ENCODE measurements around the gene PNPLA6.

Gene PNPLA6

DNA sequence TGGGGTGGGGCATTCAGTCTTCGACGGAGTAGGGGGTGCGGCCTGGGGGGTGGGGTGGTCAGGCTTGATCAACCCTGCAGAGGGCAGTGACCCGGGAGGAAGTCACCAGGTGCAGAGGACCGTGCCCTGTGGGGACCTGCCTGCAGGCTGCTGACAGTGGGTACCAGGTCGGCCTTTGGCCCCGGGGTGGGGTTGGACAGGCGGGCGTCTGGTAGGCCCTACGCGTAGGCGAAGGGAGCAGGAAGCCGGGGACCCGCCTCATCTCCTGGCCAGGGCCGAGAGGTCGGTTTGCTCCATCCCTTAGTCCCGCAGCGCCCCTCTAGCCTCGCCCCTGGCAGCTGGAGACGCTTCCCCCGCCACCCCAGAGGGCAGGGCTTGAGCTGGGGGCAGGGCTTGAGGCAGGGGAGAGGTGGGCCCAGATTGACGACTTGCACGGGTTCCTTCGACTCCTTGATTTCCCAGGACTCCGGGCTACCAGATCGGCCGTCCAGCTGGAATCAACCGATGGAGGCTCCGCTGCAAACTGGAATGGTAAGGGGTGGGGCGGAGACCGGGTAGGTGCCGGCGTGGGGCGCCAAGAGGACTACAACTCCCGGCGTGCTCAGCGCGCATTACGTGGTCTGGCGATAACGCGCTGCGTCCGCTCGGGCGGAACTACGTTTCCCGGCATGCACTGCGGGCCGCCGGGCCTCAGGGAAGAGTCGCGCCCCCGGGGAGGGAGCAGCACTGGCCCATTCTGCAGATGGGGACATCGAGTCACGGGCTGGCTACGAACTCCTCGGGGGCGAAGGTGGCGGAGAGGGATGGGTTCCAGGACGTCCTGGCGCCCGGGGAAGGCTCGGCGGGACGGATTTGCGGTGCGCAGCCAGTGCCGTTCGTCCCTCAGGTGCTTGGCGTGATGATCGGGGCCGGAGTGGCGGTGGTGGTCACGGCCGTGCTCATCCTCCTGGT is at the start of gene PNPLA6:
PNPLA6 (plus strand) TSS at position 671 of the 951 bp plus-strand sequence; CDS start at position 743, 72 bp downstream.
- peak; percentile 91 for DNase-seq

DNA sequence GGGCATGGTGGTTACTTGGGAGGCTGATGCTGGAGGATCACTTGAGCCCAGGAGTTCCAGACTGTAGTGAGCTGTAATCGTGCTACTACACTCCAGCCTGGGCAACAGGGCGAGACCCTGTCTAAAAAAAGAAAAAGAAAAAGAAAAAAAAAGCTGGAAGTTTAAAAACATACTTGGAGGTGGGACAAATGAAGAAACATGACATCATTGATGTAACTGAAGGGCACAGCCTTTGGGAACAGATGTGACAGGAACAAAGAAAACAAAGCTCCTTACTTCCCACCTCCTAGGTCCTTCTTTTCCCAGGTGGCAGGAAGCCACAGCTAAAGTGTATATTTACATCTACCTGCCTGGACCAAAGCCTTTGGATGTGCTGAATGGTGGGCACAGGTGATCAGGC is 48.6 kb upstream of the PNPLA6 start:
- DNase-seq: no peak

DNA sequence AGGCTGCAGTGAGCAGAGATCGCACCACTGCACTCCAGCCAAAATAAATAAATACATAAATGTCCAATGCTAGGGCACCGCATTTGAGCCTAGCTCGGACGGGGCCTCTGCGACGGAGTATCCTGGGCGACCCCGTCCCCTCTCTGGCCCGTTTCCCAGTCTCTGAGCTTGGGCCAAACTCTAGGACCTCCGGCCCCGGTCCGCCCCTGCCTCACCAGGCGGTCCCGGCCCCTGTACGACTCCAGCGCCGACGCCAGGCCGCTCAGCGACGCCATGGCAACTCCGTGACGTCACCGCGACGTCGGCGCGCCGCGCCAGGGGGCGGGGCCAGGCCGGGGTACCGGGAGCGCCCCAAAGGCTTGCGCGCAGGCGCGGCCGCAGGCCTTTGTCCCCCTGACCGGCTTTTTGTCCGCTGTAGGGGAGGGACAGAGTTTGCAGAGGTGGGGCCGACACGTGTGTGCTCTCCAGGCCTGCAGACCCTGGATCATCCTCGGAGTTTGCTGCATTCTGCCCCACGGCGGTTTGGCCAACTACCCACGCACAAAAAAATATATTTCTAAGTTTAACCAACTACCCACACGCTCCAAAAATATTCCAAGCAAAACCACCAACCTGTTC is 46.7 kb upstream of the PNPLA6 start, which contains the start of gene PEX11G:
PEX11G (minus strand) TSS at position 300 of the 618 bp plus-strand sequence; CDS start at position 275, 25 bp downstream.
- DNase-seq: no peak

DNA sequence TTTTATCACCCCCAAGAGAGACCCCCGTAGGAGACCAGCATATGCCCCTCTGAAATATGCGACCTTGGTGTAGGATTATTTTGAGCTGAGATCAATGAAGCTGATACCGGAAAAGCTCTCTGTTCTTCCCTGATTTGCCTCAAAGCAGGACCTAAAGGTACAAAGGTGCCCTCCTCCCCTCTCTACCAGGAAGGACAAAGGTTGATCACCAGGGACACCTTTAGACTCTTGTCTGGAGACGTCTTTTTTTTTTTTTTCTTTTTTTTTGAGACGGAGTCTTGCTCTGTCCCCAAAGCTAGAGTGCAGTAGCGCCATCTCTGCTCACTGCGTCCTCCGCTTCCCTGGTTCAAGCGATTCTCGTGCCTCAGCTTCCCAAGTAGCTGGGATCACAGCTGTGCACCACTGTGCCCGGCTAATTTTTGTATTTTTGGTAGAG is 45.9 kb upstream of the PNPLA6 start:
- no peak for DNase-seq

DNA sequence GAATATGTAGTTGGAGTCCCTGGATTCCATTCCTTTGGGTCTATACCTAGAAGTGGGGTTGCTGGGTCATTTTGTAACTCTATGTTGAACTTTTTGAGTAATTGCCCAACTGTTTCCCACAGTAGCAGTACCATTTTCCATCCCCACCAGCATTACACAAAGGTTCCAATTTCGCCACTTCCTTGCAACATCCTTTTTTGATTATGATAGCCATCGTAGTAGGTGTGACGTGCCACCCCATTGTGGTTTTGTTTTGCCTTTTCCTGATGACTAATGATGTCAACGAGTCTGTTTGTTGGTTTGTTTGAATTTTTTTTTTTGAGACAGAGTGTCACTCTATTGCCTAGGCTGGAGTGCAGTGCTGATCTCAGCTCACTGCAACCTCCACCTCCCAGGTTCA is 43.4 kb upstream of the PNPLA6 start:
- peak; percentile 74 for DNase-seq

DNA sequence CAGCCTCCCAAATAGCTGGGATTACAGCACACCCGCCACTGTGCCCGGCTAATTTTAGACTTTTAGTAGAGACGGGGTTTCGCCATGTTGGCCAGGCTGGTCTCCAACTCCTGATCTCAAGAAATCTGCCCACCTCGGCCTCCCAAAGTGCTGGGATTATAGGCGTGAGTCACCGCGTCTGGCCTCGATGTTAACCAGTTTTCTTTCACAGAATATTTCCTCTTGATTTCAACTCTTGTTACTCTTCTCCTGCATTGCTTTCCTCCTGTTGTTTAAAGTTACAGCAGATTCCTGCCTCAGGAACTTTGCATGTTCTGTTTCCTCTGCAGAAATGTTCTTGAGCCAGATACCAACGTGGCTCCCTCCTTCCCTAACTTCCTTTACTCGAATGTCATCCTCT is 43.0 kb upstream of the PNPLA6 start:
- no peak for DNase-seq

DNA sequence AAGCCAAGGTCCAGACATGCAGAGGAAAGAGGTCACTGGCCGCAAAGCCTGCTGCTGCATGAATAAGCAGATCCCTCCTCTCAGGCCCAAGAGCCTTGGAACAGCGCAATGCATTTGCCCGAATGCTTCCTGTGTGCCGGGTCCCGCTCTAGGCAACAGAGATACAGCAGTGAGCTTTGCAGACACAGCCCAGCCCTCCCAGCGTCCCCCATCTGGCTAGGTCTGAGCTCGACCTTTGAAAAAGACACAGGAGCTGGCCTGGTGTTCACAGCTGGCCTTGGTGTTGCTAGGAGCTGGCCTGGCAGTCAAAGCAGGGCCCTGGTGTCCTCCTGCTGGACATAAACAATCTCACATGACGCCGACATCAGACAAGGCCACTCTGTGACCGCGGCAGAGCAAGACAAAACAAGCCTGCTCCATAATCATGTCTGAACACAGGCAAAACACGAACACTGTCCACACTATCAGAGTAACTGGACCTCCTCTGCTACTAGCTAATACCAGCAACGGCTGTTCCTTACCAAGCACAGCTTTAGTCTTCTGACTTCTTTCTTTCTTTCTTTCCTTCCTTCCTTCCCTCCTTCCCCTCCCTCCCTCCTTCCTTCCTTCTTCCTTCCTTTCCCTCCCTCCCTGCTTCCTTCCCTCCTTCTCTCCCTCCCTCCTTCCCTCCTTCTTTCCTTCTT is 41.0 kb upstream of the PNPLA6 start:
- no peak for DNase-seq

DNA sequence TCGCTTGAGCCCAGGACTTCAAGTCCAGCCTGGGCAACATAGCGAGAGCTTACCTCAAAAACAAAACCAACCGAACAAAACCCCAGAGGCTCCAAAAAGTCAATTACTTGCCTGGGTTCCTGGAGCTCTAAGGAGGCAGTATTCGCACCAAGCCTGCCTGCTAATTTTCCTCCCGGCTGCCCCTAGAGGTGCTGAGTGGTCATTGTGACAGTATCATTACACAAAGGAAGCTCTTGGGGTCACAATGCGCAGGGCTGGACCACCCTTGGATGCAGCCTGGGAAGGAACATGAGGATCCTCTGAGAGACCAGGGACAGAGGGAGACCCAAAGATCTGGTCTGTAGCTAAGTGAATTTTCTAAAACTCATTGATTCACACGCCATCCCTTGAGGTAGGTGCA is 38.2 kb upstream of the PNPLA6 start:
- no peak for DNase-seq

DNA sequence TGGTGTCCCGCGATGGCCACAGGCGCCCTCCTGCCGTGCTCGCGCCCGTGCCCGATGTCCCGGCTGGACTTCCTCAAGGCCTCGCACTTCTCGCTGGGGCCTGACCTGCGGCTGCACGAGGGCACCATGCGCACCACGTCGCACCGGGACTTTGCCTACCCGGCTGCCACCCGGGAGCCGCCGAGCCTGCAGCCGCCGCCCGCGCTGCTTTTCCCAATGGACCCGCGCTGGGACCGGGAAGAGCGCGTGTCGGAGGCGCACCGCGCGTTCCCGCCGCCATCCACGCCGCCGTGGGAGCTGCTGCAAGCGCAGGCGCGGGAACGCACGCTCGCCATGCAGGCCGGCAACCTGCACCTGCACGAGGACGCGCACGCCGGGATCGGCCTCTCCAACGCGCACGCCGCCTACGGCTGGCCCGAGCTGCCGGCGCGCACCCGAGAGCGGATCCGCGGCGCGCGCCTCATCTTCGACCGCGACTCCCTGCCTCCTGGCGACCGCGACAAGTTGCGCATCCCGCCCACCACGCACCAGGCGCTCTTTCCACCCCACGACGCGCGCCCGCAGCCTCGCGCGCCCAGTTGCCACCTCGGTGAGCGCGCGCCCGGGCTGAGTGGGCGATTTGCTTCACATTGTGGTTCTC is 34.6 kb upstream of the PNPLA6 start:
- DNase-seq: no peak

DNA sequence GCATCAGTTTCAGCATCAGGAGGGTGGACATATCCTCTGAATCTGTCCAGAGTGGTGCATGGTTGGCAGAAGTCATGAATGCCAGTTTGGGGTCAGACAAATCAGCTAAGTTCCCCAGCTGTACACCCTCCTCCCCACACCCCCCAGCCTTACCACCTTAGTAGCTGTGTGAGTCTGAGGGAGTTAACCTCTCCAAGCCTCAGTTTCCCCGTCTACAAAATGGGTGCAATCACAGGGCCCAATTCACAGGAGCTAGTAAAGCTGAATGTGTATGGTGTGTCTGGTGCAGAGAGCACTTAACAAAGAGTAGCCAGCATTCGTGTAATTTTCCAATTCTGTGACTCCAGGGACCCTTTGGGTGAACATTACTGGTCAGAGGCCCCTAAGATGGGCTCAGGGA is 33.0 kb upstream of the PNPLA6 start:
- DNase-seq: no peak

DNA sequence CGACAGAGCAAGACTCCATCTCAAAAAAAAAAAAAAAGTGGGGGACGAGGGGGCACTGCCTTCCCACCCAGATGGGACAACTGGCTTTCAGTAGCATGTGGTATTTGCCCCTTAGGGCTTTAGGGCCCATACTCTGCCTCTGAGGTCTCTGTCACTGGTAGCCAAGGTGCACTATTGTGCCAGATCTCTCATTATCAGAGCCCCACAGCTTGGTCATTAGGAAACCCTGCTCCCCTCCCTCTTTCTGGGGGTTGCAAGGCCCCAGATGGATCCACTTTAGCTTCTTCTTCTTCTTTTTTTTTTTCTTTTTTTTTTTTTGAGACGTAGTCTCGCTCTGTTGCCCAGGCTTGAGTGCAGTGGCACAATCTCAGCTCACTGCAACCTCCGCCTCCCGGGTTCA is 30.8 kb upstream of the PNPLA6 start:
- no peak for DNase-seq

DNA sequence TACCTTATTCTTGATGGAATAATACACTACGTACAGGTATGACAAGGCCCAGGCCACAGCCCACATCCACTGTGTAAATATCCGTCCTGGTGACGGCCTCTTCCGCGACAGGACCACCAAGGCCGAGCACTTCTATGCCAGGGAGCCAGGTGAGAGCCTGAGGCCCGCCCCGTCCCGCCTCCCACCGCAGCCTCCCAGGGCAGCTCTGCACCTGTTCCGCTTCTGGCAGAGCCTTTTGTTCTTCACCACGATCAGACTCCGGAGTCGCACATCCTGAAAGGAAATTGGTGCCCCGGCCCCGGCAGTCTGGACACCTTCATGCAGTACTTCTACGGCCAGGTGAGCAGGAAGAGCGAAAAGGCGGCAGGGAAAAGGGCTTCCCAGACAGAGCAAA is 30.2 kb upstream of the PNPLA6 start:
- DNase-seq: no peak

DNA sequence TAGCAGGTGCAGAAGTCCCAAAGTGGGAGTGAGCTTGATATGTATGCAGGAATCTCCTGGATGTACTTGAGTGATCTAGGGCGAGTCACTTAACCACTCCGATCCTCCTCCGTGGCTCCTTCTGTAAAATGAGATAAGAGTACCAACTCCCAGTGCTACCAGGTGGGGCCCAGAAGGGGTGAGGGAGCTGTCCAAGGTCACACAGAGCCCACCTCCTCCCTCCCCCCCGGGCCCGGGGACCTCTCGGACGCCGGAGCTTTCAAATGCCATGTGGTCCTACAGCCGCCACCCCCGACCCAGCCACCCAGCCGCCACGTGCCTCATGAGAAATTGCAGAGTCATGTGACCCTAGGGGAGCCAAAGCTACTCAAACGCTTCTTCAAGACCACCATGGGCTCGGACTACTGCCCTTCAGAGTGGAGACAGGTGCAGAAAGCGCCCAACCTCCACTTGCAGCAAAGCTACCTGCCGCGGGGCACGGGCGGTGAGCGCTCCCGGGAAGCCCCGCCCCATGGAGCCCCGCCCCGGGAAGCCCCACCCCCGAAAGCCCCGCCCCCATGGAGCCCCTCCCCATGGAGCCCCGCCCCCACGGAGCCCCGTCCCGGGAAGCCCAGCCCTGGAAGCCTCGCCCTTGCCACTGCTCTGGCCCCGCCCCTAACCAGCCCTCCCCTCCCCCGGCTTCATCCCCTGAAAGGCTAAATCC is 29.7 kb upstream of the PNPLA6 start:
- DNase-seq: no peak

DNA sequence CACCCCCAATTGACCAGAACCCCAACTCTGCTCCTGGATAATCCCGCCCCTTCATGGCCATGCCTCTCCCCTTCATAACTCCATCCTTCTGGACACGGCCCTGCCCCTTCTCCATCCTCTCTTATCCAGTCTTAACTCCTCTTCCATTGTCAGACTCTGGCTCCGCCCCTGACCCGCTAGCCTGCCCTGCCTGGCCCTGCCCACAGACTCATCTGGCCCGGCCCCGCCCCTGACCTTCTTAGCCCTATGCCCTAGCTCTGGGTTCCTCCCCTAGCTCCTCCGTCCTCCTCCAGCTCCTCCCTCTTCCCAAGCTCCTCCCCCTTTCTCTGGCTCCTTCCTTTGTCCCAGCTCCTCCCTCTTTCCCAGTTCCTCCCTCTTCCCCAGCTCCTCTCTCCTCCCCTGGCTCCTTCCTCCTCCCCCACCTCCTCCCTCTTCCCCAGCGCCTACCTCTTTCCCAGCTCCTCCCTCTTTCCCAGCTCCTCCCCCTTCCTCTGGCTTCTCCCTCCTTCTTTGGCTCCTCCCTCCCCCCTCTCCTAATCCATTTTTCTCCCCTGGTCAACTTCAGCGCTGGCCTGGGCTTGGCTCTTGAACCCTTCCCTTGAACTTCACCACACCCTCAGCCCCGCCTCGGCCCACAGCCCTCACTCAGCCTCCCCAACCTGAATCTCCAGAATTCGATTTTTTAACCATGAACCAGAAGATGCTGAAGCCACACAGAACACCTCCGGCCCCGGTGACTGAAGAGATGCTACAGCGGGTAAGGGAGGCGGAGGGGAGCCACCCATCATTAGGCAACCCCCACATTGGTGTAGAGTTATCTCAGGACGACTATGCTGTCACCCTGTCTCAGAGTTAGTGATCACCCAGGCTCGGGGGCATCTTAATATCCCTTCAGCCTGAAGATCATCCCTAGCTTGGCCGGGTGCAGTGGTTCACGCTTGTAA is 28.9 kb upstream of the PNPLA6 start:
- DNase-seq: no peak

DNA sequence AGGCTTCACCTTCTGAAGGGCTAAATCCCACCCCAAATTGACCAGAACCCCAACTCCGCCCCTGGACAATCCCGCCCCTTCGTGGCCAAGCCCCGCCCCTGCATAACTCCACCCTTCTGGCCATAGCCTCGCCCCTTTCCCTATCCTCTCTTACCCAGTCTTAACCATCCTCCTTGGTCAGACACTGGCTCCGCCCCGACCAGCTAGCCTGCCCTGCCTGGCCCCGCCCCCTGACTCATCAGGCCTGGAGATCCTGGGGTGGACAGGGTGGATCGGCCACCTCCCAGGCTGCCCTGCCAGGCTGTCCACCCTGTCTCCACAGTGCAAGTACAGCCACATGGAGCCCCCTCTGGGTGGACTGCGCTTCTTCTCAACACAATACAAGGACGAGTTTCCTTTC is 27.6 kb upstream of the PNPLA6 start:
- DNase-seq: no peak

DNA sequence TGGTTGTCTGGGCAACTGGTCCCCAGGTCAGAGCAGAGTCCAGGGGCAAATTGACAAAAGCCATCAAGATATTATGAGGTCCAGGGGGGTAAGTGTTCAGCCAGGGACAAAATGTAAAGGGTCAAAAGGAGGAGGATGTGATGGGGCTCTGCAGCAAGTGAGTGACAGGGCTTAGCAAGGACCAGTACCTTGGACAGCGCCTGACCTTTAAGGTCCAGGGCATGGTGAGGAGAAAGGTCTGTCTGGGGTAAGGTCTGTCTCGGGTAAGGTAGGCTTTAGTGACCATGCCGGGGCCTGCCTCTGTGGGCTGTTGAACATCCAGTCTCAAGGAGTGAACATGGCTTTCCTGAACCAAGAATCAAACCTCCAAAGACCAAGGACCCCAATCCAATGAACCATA is 25.9 kb upstream of the PNPLA6 start:
- no peak for DNase-seq

DNA sequence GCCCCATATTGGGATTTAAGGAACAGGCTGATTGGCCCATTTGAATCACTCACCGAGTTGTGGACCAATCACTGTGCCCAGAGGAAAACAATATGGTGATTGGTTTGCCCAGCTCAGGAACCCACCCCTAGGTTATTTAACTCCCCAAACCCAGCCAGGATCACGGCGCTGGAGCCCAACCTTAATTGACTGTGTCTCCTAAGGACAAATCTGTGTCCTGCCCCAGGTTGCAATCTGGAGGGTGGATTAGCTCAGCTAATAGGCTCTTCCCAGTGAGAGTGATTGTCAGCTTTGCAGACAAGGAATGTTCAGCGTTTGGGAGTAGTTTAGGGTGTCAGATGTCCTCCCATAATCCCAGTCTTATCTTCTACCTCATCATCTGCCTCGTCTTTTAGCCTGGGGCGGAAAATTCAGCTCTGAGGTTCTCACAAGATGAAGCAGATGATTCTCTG is 23.1 kb upstream of the PNPLA6 start:
- DNase-seq: no peak

DNA sequence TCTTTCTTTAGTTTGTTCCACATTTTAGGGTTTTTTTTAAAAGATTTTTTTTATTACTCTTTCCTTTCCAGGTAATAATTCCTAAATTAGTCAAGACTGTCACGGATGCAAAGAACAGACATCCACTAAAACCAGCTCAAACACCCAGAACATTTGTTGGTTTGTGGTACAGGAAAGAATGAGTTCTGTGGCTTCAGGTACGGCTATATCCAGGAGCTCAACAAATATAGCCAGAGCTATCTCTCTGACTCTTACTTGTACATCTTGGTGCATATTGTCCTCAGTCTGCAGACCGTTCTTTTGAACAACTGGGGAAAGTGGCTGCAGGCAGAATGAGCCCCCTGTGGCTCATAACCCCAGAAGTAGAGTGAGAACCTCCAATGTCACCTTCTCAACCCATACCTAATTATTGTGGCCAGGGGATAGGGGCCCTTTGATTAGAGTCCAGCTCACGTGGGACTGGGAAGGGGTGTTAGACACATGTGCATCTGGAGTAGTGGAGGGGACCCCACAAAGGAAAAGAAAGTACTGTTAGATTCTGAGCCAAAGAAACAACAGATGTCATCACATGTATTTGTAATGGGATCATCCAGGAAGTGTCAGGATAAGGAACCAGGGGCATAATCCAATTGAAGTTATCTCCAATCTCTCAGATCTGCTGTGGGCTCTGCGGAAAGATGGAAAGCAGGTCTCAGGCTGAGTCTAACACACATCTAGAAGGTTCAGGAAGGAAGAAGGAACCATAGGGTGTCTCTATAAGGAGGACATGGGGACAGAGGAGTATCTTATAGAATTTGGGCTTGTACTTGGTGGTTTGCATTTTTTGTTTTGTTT is 21.5 kb upstream of the PNPLA6 start:
- no peak for DNase-seq

DNA sequence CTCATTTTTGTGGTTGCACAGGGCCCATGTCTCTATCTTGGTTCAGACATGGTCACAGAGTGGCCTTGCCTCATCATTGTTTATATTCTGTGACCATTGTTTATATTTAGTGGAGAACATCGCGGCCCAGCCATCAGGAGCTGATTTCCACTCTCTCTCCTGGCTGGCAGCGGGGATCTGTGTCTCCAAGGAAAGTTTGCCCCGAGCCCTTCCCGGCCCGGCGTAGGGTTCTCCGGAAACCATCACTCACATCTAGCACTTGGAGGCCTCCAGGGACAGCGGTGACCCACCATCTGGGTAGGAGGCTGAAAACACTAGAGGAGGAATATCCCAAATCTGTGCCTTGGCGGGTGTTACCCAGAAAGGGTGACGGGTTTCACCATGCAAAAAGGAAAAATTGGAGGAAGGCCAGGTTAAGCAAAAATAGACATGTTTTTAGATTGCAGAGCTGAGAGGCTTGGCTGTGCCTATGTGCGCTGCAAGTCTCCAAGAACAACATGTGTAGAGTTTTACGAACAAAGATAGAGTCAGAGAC is 20.3 kb upstream of the PNPLA6 start:
- DNase-seq: no peak

DNA sequence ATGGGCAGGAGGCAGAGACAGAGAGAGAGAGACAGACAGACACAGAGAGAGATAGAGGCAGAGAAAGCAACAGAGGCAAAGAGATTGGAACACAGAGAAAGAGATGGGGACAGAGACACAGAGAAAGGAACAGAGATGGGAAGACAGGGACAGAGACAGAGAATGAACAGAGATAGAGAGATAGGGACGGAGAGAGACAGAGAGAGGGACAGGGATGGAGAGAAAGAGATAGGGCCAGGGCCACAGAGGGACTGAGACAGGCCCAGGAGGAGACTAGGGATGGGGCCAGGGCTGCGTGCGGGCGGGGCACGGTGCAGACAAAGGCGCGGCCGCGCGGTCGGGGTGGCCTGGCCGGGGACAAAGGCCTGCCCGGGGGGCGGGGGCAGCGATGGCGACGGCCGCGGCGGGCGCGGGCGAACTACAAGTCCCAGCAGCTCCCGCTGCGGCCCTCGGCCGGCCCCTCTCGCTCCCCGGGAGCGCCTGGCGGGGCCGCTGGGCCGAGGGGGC is 19.8 kb upstream of the PNPLA6 start, which contains the start of gene ZNF358:
ZNF358 (plus strand) TSS at position 459 of the 507 bp plus-strand sequence. CDS start 3,140 bp downstream, outside the sequence.
- DNase-seq: no peak

Measured in NK-92 treated with Interleukin-12 subunit alpha and Interleukin-12 subunit beta, amount 100 ng/mL, for 24 hours (cell line).